ENCODE data around the gene SERGEF.

The SERGEF gene

DNA sequence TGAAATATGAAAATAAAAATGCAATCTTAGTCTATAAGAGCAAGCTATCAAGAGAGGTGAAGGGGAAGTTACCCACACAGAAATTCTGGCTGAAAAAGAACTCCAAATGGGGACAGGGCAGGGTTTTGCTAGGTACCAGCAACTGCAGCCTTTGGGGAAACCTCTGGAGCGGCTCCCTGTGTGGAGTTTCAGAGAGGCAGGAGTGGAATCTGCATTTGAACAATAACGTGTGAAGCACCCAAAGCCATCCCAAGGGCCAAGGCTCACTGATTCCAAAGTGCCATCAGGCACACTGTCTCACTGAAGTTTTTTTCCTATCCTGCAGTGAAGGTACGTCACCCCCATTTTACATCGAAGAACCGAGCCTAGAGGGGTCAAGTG is 190.5 kb downstream of the SERGEF start:
- DNase-seq (ENCODE audit: insufficient read length, low spot score) (no peak), FAIRE-seq (no peak)

- no peak for FAIRE-seq
- no peak for DNase-seq (ENCODE audit: insufficient read length, low spot score)
Observed at GRCh38 chr11:17821648-17822400, 191.0 kb downstream of the SERGEF start.

DNA sequence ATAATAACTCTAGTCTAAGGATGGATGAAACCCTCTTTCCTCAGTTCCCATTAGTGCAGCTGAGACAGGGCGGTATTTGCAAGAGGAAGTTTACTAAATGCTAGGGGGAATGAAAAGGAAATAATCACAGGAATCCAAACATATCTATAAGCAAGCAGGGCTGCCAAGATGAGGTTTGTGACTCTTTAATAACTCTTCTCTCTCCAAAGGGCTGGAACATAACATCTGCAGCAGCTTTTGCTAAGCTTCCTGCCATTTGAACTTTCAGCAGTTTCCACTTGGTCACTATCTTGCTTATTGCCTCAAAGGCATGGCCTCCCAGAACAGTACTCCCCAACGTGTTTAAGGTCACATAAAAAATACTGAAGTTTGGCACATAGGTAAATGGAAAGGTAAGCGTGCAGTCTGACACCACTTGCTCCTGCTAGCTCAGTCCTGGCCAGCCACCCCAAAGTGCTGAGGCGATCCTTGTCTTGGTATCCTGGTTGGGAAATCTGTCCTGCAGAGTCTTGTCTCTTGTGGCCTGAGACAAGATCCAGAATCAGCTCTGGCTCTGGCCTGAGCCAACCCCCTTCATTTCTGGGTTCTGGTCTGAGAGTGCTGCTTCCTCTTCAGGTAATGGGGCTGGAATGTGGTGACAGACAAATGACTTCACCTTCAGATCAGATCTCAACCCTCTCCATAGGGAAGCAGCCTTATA is 196.5 kb downstream of the SERGEF start:
- FAIRE-seq (no peak), DNase-seq (ENCODE audit: insufficient read length, low spot score) (no peak)

DNA sequence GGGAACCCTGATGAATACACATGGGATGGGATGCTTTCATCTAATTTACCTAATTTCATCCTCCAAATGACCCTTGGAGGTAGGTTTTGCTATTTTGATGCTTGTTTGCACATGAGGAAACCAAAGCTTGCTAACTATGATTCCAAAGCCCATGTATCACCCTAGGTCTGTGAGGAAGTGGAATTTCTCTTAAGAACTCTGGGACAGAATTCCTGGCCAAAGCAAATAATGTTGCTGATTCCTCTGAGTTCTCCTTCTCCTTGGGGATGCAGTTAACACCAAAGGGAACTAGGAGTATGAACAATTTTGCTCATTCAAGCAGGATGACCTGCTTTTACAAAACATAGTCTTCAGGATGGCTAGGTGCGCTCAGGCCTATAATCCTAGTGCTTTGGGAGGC is 198.3 kb downstream of the SERGEF start:
- DNase-seq (ENCODE audit: insufficient read length, low spot score) (no peak), FAIRE-seq (no peak)

GRCh38 chr11:17813391-17814059 is 199.3 kb downstream of the SERGEF start:
- DNase-seq (ENCODE audit: insufficient read length, low spot score) (no peak), FAIRE-seq (no peak)

DNA sequence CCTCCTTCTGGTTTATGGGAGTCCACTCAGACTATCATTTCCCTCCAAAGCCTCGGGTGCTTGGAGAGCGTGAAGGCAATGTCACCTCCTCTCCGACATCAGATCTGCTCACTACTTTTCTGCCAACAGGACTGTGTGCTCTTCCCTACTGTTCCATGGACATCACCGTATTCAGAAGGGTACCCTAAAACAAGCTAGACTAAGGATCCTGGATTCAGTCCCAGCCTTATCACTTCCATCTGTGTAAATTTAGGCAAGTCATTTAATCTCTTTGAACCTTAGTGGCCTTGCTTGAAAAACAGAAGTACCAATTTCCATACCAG is 200.0 kb downstream of the SERGEF start:
- DNase-seq (ENCODE audit: insufficient read length, low spot score) = no peak
- no peak for FAIRE-seq

DNA sequence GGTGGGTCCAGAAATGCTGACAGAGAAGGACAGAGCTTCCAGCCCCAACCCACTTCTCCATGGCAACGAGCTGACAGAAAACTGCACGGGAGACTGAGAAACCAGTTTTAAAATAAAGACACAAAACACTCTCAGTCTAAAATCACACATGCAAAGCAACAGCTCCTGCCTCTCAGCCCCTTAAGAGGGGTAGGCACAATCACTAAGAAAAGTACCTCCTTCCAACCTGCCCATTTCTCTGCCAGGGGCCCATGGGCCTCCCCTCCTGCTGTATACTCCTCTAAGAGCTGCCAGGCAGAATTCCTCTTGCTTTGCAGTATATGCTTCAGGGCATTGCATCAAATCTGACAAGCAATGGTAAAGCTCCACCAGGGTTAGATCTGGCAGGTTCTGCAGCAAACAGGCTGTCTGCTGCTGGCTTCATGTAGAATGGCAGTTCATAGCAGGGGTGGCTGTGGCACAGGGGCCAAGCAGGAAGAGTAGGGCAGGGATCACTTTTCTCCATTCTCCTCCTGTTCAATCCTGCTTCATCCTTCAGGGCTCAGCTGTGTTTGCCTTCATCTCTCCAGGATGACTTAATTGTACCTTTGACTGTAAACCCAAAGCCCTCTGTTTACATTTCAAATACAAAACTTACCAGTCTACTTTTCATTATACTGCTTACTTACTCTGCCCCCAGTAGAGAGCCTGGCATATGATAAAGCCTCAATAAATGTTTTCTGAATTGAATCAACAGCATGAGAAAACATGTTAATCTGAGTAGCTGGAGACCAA is 200.6 kb downstream of the SERGEF start:
- no peak for DNase-seq (ENCODE audit: insufficient read length, low spot score)
- no peak for FAIRE-seq

DNA sequence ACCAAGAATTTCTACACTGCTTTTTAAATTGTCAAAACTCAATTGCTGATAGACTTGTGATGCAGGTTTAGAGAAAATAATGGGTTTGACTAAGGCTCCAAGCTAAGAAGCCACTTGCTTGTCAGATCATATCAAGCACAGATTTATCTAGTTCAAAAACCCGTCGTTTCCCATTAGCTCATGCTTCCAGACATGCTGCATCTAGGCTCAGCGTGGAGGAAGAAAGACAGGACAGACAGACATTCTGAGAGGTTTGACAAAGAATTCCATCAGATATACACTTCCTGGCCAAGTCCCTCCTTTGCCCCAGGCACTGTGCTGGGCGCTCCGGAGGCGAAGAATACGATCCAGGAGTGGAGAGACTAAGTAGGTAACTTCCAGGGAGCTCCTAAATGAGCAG is 201.5 kb downstream of the SERGEF start:
- no peak for FAIRE-seq
- DNase-seq (ENCODE audit: insufficient read length, low spot score) = no peak

DNA sequence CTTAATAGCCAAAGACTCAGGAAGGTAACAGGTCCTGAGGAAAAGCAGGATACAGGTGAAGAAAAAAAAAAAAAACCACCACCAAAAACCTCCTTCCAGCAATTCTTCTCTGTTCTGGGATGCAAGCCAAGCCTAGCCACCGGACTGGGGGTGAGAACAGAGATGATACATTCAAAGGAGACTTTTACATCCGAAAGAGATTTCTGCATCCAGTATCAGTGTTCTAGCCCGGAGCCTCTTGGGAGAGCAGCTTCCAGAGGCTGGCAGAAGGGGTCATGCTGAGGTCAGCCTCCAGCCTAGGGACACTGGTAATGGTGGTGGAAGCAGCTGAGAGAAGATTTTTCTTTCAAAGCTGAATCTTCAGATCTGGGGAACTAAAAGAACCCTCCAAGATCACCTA is 202.1 kb downstream of the SERGEF start:
- no peak for DNase-seq (ENCODE audit: insufficient read length, low spot score)
- no peak for FAIRE-seq

- DNase-seq (ENCODE audit: insufficient read length, low spot score) (no peak), FAIRE-seq (no peak)
Observed at GRCh38 chr11:17810041-17810440, 202.8 kb downstream of the SERGEF start.

DNA sequence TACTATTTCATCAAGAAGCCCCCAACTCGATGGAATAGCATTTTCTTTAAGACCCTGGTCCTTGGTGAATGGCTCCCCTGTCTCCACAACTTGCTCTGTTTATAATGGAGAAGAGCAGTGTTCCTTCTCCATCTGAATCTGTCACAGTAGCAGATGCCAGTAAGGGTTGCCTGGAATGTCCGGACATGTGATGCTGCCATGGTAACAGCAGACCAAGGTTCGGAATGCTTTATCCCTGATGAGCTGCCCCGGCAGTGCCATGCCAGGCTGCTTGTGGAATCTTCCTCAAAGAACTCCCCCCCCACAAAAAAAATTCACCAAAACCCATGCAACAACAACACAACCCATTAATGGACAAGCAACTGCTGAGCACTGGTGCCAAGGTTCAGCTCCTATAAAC is 205.8 kb downstream of the SERGEF start:
- DNase-seq (ENCODE audit: insufficient read length, low spot score) = no peak
- FAIRE-seq = no peak

DNA sequence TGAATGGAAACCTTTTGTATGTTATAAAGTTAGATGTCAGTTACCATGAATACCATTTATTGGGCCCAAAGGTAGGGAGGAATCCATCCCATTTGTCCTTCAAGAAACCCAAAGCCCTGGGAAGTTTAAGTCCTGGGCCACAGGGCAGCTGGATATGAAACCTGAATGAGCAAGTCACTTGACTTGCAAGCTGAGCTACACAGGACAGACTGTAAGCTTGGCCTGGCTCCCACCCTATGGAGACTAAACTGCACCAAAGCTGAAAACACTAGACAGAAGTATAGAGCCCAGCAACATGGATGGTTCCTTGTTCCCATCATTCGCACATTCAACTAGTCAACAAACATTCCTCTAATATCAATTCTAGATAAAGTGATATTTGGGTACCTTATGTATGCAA is 207.0 kb downstream of the SERGEF start:
- FAIRE-seq (no peak), DNase-seq (ENCODE audit: insufficient read length, low spot score) (no peak)

GRCh38 chr11:17805043-17805442 is 207.8 kb downstream of the SERGEF start:
- no peak for DNase-seq (ENCODE audit: insufficient read length, low spot score)

DNA sequence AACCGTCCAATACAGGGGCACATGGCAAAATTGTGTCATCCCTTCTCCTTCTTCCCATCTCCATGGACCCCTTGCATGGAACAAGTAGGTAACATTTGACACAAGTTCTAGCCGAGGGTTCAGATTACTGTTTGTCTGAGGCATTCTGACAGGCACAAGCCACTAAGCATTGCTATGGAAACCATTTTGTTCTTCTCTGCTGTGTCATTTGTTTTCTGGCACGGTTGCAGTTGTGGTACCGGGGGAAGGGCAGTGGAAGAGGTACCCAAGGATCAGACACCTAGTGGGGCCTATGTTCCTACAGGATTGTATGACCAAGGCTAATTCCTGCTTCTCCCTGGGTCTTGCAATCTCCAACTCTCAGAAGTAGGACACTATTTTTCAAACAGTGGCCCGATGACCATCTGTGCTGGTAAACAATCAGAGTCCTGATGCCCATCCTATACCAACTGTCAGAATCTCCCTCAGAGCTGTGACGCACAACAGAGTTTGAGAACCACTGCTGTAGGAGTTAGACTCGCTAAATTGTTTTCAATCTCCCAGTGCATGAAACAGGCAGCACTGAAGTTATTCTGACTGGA is 209.0 kb downstream of the SERGEF start:
- FAIRE-seq (no peak), DNase-seq (ENCODE audit: insufficient read length, low spot score) (no peak)

More at GRCh38 chr11:17805043-17805442, 207.8 kb downstream of the SERGEF start:
- FAIRE-seq = no peak

- DNase-seq (ENCODE audit: insufficient read length, low spot score) (no peak), FAIRE-seq (no peak)
Observed at GRCh38 chr11:17802491-17802890, 210.4 kb downstream of the SERGEF start.

DNA sequence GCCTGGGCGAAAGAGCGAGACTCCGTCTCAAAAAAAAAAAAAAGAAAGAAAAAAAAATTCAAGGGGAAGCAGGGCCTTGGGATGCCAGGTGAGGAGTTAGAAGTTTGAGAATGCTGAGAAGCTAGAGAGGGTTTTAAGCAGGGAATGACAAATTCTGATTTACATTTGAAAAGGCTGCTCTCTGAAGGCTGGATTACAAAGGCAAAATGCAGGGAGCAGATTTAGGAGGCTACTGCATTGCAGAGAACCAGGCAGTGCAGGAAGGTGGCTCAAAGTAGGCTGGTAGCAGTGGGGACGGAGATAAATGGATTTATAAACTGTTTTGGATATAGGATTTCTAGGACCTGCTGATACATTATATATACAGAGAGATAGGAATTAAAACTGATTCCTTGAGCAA is 211.7 kb downstream of the SERGEF start:
- FAIRE-seq (no peak), DNase-seq (ENCODE audit: insufficient read length, low spot score) (no peak)

DNA sequence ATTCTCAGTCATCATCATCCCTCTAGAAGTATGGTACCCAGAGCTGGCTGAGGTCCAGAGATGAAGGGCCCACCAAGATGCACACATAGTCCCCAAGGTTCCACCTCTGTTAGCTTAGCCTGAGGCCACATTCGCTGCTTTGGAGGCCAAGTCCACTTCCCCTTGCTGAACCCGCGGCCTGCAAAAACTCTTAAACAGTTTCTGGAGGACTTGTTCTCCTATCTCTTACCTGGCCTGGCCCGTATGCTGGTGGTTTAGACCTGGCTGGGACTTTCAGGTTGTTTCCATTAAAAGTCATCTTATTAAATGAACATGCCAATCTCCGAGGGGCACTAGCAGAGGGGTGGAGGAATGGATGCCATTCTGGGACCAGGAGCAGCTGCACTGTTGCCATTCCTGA is 213.7 kb downstream of the SERGEF start:
- DNase-seq (ENCODE audit: insufficient read length, low spot score) = no peak
- FAIRE-seq = no peak

DNA sequence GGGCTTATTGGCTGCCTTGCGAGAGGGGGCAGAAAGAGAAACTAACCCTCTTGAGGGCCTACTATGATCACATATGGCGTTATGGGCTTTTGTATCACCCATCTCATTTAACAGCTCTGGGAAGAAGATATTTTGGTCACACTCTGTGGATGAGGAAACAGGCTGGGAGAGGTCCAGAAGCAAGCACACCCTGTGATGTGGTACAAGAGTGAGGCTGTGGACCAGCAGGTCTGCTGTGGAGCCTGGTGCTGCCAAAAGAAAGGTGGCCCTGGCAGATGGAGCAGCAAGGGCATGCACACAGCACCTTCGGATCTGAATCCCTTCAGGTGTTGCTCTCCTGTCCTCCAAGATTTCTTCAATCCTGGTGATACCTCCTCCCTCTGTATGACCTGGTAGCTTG is 214.1 kb downstream of the SERGEF start:
- FAIRE-seq (no peak), DNase-seq (ENCODE audit: insufficient read length, low spot score) (no peak)

- no peak for FAIRE-seq
- DNase-seq (ENCODE audit: insufficient read length, low spot score) = no peak
Observed at GRCh38 chr11:17798253-17798652, 214.6 kb downstream of the SERGEF start.

GRCh38 chr11:17796154-17796553 is 216.7 kb downstream of the SERGEF start:
- FAIRE-seq = no peak
- DNase-seq (ENCODE audit: insufficient read length, low spot score) = no peak

DNA sequence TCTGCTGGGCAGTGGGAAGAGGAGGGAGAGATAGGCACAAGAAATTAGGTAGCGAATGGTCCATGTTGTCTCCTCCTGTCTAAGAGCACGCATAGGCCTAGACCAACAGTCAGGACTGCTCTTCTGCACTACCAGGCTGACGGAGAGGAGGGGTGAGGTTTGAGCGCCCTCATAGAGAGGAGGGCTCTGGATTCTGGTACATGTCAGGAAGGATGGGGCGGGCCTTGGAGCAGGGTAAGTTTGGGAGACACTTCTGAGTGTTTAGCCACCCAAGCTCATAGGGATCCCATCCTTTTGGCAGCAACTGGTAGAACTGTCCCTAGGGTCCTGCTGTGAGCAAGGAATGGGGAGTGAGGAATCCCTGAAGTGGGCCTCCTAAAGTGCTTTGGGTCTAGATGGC is 217.9 kb downstream of the SERGEF start:
- FAIRE-seq (no peak), DNase-seq (ENCODE audit: insufficient read length, low spot score) (no peak)

All from HTR-8/SVneo (cell line).